DMS 273 (cell line): ENCODE results near the gene PCSK7.
"Not testable (repeated sequence)": the region's sequence is repeated elsewhere in the genome, so short reads cannot be mapped to it uniquely, and the experiment has no call there.

ENCODE experiments used
- DNase-seq: peaks from one replicate; lab custom pipeline; 2025; ENCODE audit not compliant: unreplicated experiment; lab: John Stamatoyannopoulos, UW

The PCSK7 gene, protein sequence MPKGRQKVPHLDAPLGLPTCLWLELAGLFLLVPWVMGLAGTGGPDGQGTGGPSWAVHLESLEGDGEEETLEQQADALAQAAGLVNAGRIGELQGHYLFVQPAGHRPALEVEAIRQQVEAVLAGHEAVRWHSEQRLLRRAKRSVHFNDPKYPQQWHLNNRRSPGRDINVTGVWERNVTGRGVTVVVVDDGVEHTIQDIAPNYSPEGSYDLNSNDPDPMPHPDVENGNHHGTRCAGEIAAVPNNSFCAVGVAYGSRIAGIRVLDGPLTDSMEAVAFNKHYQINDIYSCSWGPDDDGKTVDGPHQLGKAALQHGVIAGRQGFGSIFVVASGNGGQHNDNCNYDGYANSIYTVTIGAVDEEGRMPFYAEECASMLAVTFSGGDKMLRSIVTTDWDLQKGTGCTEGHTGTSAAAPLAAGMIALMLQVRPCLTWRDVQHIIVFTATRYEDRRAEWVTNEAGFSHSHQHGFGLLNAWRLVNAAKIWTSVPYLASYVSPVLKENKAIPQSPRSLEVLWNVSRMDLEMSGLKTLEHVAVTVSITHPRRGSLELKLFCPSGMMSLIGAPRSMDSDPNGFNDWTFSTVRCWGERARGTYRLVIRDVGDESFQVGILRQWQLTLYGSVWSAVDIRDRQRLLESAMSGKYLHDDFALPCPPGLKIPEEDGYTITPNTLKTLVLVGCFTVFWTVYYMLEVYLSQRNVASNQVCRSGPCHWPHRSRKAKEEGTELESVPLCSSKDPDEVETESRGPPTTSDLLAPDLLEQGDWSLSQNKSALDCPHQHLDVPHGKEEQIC

DNA sequence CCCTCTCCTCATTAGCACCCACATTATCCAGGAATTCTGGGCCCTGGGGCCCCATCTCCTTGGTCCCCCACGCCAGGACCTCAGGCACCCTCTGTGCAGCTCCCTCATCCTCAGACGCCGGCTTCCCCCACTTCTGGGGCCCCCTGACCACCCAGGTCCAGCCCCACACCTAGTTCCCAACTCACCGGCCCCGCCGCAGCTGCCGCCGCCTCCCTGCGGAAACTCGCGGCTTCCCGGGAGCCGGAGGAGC lies at the start of gene PCSK7:
TSS of gene PCSK7 (minus strand) at position 232 of the 250 bp plus-strand sequence. CDS start 2,229 bp downstream, outside the sequence.
- no peak for DNase-seq

DNA sequence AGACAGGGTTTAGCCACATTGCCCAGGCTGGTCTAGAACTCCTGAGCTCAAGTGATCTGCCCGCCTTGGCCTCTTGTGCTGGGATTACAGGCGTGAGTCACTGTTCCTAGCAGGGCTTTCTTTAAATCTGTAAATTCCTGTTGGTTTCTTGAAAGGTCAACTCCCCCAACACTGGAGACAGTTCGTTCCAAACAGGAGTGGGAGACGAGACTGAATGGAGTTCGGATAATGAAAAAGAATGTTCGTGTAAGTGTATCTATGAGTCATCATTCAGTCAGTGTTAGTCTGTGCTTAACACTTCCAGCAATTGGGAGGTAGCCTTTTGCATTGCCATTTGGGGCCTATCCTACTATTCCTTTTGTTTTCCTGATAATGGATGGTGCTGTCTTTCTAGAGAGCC lies 49.3 kb upstream of the PCSK7 start:
- DNase-seq: no peak

DNA sequence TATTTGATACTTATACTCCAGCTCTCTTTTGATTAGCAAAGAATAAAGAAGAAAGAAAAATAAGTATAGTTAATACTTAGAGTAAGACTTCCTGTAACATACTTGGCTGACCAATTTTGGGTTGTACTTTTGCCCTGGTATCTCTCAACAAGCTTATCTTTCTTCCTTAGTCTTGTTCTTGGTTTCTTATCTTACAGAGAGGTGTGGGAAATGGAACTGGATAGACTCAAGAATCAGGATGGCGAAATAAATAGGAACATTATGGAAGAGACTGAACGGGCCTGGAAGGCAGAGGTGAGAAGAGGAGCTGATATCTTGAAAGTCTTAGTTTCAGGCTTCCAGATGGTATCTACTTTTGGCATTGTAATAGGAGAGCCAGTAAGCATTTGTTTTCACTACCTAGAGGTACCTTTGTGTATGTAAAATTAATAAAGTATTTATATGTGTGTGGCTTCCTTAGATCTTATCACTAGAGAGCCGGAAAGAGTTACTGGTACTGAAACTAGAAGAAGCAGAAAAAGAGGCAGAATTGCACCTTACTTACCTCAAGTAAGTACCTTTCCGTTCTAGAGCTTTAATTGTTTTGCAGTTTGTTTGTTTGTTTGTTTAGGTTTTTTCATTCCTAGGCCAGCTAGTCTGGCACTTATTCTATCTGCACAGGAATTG lies 48.0 kb upstream of the PCSK7 start:
- DNase-seq: no peak

DNA sequence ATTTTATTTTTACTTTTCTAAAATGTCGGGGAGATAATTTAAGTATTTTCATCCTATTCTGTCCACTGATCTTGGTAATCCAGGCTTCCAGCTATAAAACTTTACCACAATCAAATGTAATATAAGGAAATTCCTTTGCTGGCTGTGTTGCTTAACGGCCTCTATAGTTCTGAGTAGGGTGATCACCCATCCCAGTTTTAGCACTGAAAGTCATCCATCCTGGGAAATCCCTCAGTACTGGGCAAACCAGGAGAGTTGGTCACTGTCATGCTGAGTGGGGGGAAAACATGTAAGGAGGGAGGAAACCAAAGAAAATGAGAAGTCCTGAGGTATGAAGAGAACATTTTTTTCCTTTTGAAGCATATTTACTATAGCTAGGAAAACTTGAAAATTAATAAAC lies 46.5 kb upstream of the PCSK7 start:
- DNase-seq: no peak

DNA sequence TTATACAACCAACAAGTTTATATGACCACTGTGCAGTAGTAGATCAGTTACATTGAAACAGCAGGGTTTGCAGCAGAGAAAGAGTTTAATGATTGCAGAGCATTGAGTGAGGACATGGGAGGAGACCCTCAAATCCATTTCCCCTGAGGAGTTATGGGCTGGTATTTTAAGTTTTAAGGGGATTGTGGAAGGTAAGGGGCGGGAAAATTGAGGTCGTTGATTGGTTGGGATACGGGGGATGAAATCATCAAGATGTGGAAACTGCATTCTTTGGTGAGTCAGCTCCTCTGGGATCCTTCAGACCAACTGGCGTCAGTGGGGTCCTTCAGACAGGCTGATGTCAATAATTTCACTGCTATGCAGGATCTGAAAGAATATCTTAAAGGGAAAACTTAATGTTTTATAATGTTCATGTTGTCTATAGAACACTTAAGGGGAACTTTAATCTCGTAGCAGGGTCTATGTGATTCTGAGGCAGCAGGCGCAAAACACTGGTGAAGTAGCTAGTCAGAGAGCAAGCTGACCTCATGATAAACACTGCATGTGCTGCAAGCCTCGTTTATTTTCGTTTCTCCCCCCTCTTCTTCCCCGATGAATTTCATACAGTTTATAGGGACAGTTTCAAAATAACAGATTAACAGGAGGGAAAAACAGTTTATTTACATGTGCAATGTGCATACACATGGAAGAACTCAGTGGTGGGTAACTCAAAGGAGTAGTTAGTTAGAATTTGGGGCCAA lies 41.8 kb upstream of the PCSK7 start:
- DNase-seq: peak; percentile 53

DNA sequence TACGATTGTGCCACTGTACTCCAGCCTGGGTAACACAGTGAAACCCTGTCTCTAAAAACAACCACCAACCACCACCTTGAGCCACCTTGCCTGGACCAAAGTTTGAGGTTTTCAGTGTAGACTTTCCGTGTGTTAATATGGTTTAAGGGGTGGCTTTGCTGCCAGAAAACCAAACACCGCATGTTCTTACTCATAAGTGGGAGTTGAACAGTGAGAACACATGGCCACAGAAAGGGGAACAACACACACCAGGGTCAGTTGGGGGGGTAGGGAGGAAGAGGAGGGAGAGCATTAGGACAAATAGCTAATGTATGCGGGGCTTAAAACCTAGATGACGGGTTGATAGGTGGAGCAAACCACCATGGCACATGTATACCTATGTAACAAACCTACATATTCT lies 40.3 kb upstream of the PCSK7 start:
- not testable (repeated sequence) for DNase-seq

DNA sequence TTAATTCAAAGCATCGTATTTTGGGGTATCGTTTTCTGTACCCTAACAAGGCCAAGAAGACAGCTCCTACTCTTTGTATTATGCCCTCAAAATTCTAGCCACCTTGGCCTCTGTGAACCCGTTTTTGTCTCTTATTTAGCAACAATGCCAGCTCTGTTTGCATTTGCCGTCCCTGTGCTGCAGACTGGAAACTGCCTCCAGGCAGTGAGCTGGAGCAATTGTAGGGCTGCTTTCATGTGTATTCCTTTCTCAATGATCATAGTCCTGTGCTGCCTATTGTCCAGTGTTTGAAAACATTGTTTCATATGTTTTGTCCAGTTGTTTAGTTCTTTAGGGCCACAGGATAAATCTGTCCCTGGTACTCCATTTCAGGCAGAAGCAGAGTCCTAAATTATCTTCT lies 39.3 kb upstream of the PCSK7 start:
- DNase-seq: no peak

DNA sequence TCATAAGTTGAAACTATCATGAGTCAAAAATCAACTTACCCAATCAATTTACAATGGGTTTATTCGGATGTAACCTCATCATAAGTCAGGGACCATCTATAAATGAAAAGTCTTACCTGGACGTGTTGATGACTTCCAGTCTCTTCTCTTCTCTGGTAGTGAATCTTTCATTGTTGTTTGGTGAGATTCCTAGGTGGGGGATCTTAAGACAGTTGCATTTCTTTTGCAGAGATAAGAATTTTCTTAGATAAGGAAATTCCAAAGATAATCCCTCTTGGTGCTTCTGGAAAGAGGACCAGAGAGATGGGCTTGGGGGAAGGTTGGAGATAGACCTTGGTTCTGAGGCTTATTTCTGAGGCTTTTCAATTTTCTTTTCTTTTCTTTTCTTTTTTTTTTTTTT lies 38.0 kb upstream of the PCSK7 start:
- DNase-seq: no peak

DNA sequence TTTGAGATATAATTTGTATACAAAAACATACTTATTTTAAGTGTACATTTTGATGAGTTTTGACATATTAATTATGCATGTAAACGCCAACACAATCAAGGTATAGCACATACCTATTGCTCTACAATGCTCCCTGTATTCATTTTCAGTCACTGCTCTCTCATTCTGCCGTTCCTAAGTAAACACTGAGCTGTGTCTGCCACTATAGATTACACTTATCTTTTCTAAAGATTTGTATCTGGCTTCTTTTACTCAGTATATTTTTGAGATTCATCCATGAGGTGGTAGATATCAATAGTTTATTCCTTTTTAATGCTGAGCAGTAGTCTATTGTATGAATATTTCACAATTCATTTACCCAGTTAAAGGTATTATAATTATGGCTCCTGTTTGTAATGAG lies 33.9 kb upstream of the PCSK7 start:
- no peak for DNase-seq

DNA sequence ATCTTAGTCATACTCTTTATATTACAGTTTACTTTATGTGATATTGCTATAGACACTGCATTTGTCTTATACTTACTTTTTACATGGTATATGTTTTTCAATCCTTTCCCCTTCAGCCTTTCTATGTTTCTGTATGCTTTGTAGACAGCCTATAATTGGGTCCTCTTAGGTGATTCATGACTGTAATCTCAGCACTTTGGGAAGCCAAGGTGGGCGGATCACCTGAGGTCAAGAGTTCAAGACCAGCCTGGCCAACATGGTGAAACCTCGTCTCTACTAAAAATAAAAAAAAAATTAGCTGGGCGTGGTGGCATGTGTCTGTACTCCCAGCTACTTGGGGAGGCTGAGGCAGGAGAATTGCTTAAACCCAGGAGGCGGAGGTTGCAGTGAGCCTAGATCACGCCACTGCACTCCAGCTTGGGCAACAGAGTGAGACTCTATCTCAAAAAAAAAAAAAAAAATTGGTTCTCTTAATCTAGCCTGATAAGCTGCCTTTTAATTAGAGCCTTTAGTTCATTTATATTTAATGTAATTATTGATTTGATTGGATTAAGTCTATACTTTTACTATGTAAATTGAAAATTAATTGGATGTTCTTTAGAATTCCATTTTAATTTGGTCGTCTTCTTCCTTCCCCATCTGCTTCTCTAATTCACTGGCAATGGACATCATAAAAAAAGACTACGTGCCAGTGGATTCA lies 32.9 kb upstream of the PCSK7 start:
- not testable (repeated sequence) for DNase-seq

DNA sequence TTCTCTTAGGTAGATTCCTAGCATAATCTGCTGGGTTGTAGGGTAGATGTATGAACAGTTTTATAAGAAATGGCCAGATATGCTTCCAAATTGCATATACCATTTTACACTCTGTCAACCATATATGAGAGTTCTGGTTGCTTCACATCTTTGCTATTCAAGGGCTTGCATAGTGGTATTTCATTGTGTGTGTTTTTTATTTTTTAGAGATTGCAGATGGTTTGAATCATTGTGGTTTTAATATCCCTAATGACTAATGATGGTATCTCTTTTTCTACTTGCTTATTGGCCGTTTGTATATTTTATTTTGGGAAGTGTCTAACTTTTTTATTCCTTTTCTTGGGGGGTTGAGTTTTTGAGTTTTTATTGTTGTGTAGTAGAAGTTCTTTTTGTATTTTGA lies 27.5 kb upstream of the PCSK7 start:
- no peak for DNase-seq

DNA sequence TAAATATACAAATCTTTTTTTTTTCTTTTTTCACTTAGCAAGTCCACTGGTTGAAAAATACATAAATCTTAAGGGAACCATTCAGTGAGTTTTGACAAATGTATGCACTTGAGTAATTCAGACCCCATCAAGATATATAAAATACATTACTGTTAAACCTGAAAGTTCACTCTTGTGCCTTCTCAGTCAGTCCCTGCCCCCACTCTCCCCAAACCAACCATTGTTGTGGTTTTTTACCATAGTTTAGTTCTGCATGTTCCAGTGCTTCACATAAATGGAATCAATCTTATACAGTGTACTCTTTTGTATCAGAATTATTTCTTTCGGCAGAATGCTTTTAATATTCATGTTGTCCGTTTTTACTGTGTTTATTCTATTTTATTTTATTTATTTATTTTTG lies 26.7 kb upstream of the PCSK7 start:
- DNase-seq: no peak

DNA sequence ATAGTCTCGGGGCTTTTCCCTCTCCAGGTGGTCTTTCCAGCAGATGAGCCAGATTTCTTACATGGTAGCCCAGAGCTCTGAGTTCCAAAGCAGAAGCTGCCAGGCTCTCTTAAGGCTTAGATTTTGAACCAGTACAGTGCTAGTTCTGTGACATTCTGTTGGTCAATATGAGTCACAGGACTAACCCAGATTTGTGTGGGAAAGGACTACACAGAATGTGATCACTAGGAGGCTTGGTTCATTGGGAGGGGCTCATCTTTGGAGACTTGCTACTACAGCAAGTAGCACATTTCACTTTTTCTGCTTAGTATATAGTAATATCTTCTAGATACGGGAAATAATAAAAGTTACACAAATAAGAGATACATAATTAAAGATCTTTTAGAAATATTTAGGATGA lies 24.7 kb upstream of the PCSK7 start:
- DNase-seq: no peak

DNA sequence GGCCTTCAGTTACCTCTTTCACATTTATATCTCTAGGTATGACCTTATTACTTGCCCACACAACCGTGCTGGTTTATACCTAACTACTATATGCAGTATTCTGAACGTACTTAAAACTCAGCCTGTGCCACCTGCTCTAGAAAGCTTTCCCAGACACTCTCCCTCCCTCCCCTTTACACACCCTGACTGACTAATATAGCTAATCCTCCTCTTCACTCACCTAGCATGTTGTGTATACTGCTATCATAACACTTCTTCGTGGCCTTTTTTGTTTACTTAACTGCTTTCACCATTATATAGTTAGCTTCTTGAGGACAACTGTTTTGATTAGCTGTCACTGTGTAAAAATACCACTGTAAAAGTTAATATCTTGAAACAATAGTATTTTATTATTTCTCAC lies 24.1 kb upstream of the PCSK7 start:
- DNase-seq: no peak

DNA sequence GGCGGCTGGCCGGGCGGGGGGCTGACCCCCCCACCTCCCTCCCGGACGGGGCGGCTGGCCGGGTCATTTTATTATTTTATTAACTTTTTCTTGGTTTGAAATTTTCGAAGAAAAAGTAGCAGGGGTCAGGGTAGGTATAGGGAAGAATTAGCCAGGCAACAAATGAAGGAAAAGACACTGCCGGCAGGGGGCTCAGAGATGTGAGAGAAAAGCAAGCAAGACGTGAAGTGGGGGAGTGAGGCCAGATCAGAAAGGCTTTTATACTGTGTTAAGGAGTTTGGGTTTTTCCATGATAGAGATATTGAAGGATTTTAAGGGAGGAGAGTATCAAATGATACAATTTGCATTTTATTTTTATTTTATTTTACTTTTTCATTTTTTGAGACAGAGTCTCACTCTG lies 19.6 kb upstream of the PCSK7 start:
- no peak for DNase-seq

DNA sequence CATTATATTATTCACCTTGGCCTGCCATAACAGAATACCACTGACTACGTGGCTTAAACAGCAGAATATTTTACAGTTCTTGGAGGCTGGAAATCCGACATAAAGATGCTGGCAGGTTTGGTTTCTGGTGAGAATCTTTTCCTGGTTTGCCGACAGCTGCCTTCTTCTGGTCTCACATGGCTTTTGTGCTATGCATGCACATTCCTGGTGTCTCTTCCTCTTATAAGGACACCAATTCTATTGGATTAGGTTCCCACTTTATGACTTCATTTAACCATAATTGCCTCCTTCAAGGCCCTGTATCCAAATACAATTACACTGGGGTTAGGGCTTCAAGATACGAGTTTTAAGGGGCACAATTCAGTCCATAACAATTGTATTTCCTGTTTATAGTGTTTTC lies 17.7 kb upstream of the PCSK7 start:
- no peak for DNase-seq

DNA sequence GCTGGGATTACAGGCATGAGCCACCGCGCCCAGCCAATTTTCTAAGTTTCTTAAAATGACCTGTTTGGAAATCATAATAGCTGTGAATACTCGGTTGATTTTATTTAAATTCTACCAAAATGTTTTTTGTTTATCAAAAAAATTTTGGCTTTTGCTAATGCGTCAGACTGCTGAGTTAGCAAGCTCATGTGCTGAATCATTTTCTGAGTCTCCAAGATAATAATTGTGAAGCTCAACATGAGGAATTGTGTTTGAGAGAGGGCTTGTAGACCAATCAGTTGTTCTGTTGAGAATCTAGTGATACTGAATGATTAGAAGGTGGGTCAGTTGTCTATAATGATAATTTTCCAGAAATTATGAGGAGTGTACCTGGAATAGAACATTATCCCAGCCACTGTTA lies 16.5 kb upstream of the PCSK7 start:
- DNase-seq: no peak

DNA sequence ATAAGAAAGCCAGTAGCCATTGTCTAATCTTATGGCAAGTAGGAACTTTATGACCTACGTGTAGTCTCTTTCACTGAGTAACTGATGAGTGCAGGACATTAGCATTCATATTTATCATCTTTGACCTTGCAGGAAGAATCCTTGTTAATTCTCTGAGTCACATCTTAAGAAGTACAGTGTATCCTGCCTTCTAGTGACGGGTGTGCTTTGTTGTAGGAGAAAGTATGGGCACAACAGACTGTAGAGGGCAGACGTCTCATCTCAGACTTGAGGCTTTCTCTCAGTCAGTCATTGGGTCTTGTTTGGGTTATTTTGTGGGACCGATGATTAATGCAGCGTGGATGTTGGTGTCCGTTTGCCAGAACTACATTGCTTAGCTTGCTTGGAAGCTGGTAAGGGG lies 7.4 kb upstream of the PCSK7 start:
- no peak for DNase-seq

DNA sequence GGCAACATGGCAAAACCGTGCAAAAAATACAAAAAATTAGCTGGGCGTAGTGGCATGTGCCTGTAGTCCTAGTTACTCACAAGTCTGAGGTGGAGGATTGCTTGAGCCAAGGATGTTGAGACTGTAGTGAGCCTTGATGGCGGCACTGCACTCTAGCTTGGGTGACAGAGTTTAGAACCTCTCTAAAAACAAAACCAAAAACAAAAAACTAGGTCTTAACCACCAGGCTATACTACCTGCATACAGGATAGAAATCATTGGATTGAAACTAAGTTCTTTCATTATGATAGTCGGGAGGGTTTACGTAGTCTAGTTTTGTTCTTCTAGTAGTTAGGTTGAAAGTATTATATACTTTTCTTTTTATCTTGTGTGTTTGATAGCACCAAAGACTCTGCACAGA lies 6.3 kb upstream of the PCSK7 start:
- no peak for DNase-seq

DNA sequence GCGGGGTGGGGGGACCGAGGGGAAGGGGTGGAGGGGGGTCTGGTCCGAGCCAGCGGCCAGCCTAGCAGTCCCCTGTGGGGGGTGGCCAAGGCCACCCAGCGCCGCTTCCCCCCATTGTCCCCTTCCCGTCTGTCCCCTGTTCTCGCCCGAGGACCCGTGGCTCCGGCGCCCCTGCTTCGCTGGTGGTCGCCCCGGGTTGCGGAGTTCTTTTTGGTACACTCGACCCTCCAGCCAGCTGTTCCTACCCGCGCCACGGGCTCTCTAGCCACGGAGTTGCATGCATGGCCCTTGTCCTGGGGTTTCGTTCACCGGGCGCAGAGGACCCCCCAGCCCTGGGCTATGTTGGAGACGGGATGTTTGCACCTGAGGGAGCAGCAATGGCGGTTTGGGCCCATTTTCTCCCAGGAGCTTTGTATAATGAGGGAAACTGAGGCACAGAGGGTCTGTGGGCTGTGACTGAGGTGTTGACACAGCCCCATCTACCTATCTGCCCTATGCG lies 1.1 kb upstream of the PCSK7 start:
- peak; percentile 31 for DNase-seq
